Loucy (cell line): ENCODE data around the gene CCDC149.
"Not testable (repeated sequence)": the region's sequence is repeated elsewhere in the genome, so short reads cannot be mapped to it uniquely, and the experiment has no call there.

Source experiments
- H2AFZ ChIP-seq: fragments of 200-600 bp; sonication (generic); 2 replicates; pipeline ENCODE4 v1.6.0; 2016; ENCODE audit warnings: antibody characterized with exemption, mild to moderate bottlenecking, low read length, moderate library complexity
- H3F3A ChIP-seq: fragments of 200-600 bp; 2 replicates; pipeline ENCODE4 v1.6.0; 2016; ENCODE audit warnings: antibody characterized with exemption, low read depth, mild to moderate bottlenecking
- H3K27me3 ChIP-seq: fragments of 200-600 bp; sonication (generic); 2 replicates; pipeline ENCODE4 v1.6.1; 2014; ENCODE audit warnings: low read length, mild to moderate bottlenecking; ENCODE audit not compliant: insufficient read depth, poor library complexity, severe bottlenecking
- H3K36me3 ChIP-seq: fragments of 200-600 bp; sonication (generic); 2 replicates; pipeline ENCODE4 v1.6.1; 2016; ENCODE audit warnings: low read length; ENCODE audit not compliant: insufficient read depth
- H3K4me1 ChIP-seq: fragments of 200-600 bp; sonication (generic); 2 replicates; pipeline ENCODE4 v1.5.1; 2014; ENCODE audit warnings: low read length, mild to moderate bottlenecking; ENCODE audit not compliant: insufficient read depth, poor library complexity, severe bottlenecking
- H3K4me2 ChIP-seq: fragments of 200-600 bp; sonication (generic); 2 replicates; pipeline ENCODE4 v1.6.0; 2014; ENCODE audit warnings: antibody characterized with exemption, low read length, low read depth, mild to moderate bottlenecking; ENCODE audit not compliant: poor library complexity, severe bottlenecking
- H3K4me3 ChIP-seq: fragments of 200-600 bp; sonication (generic); 2 replicates; pipeline ENCODE4 v1.5.1; 2014; ENCODE audit warnings: low read length, mild to moderate bottlenecking, mixed read lengths; ENCODE audit not compliant: poor library complexity, severe bottlenecking
- H3K79me2 ChIP-seq: fragments of 200-600 bp; sonication (generic); 2 replicates; pipeline ENCODE4 v1.6.1; 2014; ENCODE audit warnings: low read length; ENCODE audit not compliant: insufficient read depth
- H3K9ac ChIP-seq: fragments of 200-600 bp; sonication (generic); 2 replicates; pipeline ENCODE4 v1.6.0; 2014; ENCODE audit warnings: mild to moderate bottlenecking, low read depth, low read length, moderate library complexity; ENCODE audit not compliant: poor library complexity, severe bottlenecking
- H3K9me2 ChIP-seq: fragments of 200-600 bp; sonication (generic); replicated peaks from 2 replicates; pipeline ENCODE4 v1.6.1; 2016; ENCODE audit warnings: low read depth, low read length, mixed read lengths
- H3K9me3 ChIP-seq: fragments of 200-600 bp; sonication (generic); 2 replicates; pipeline ENCODE4 v1.6.1; 2014; ENCODE audit warnings: mild to moderate bottlenecking, antibody characterized with exemption, low read length, low read depth; ENCODE audit not compliant: insufficient read depth
- H4K20me1 ChIP-seq: fragments of 200-600 bp; sonication (generic); 2 replicates; pipeline ENCODE4 v1.6.0; 2014; ENCODE audit warnings: antibody characterized with exemption, low read length, mild to moderate bottlenecking; ENCODE audit not compliant: insufficient read depth, poor library complexity, severe bottlenecking
- CTCF ChIP-seq: fragments of 200-600 bp; sonication (generic); conservative IDR thresholded peaks from 2 replicates; pipeline ENCODE4 v1.5.1; 2014; ENCODE audit warnings: mild to moderate bottlenecking, antibody characterized with exemption, low read length
- EZH2phosphoT487 ChIP-seq: fragments of 200-600 bp; IDR thresholded peaks from 2 replicates; pipeline ENCODE4 v1.6.1; 2018; ENCODE audit warnings: antibody characterized with exemption, mild to moderate bottlenecking, moderate library complexity, borderline replicate concordance

CCDC149 gene

DNA sequence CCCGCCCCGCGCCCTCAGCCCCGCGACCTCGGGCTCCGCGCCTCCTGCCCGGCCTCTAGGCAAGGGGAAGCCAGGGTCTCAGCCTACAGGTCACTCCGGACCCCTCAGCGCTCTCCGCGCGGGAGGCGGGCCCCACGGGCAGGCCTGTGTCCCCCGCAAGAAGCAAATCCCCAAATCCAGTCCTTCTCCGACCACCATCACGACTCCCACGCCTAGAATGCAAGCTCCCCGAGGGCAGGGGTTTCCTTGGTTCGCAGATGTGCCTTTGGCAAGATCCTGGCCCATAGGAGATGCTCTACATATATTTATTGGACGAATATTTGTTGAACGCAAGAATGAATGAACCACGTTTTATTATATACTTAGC is 260 bp upstream of the CCDC149 start:
- no peak overlapping the region for H2AFZ ChIP-seq

GRCh38 chr4:24910499-24910898 is 2.3 kb downstream of the CCDC149 start:
- no peak overlapping the region for H2AFZ ChIP-seq
- peaks cover 8% of the 10 kb centered on the region; the same call in 1 of the 2 replicates for H3K9me3 ChIP-seq
- no peaks in the 10 kb centered on the region for H4K20me1 ChIP-seq
- no peaks in the 10 kb centered on the region for H3K4me1 ChIP-seq
- no peaks in the 10 kb centered on the region for H3K36me3 ChIP-seq
- H3K9ac ChIP-seq = no peak overlapping the region
- H3K79me2 ChIP-seq = no peaks in the 10 kb centered on the region
- H3K27me3 ChIP-seq = no peaks in the 10 kb centered on the region
- no peaks in the 10 kb centered on the region for H3F3A ChIP-seq
- H3K4me2 ChIP-seq = no peak overlapping the region
- no peak overlapping the region for H3K4me3 ChIP-seq
- no peaks in the 10 kb centered on the region for H3K9me2 ChIP-seq
- no peak for TF ChIP-seq CTCF

More for the DNA sequence above, 260 bp upstream of the CCDC149 start:
- H3F3A ChIP-seq = no peaks in the 10 kb centered on the region
- H3K9me2 ChIP-seq = no peaks in the 10 kb centered on the region
- no peaks in the 10 kb centered on the region for H3K27me3 ChIP-seq
- peaks cover 4% of the 10 kb centered on the region; the same call in 1 of the 2 replicates for H3K9me3 ChIP-seq
- no peak overlapping the region for H3K4me2 ChIP-seq
- no peak for TF ChIP-seq CTCF
- TF ChIP-seq EZH2phosphoT487 = no peak
- no peaks in the 10 kb centered on the region for H3K4me1 ChIP-seq
- no peaks in the 10 kb centered on the region for H3K79me2 ChIP-seq
- H3K9ac ChIP-seq = no peak overlapping the region
- no peaks in the 10 kb centered on the region for H3K36me3 ChIP-seq
- H3K4me3 ChIP-seq = no peak overlapping the region
- no peaks in the 10 kb centered on the region for H4K20me1 ChIP-seq

GRCh38 chr4:24909606-24910005 is 3.2 kb downstream of the CCDC149 start:
- H3F3A ChIP-seq, H3K27me3 ChIP-seq, H3K36me3 ChIP-seq, H3K79me2 ChIP-seq, H3K9ac ChIP-seq, H3K9me3 ChIP-seq, H2AFZ ChIP-seq, H3K4me3 ChIP-seq, H3K4me1 ChIP-seq, H3K9me2 ChIP-seq, H4K20me1 ChIP-seq, H3K4me2 ChIP-seq: not testable (repeated sequence)

GRCh38 chr4:24897639-24898038 is 15.2 kb downstream of the CCDC149 start:
- H3K4me1 ChIP-seq = no peaks in the 10 kb centered on the region
- TF ChIP-seq CTCF = no peak
- TF ChIP-seq EZH2phosphoT487 = no peak

More at GRCh38 chr4:24897639-24898038, 15.2 kb downstream of the CCDC149 start:
- Histone ChIP-seq H2AFZ (no peak overlapping the region), H3K27me3 (no peaks in the 10 kb centered on the region), H3K9me2 (no peaks in the 10 kb centered on the region), H3K36me3 (no peaks in the 10 kb centered on the region), H3K9me3 (no peaks in the 10 kb centered on the region), H3K9ac (no peak overlapping the region), H3F3A (no peaks in the 10 kb centered on the region), H3K4me3 (no peak overlapping the region), H3K79me2 (no peaks in the 10 kb centered on the region), H4K20me1 (no peaks in the 10 kb centered on the region), H3K4me2 (no peak overlapping the region)
